GM19452 (cell line): ENCODE data around the gene SERPINA10.
"Not testable (repeated sequence)": the region's sequence is repeated elsewhere in the genome, so short reads cannot be mapped to it uniquely, and the experiment has no call there.

Experiments used
- ATAC-seq: cut with Tn5 transposase; IDR thresholded peaks from one replicate; pipeline ENCODE4 v1.9.1; 2021; ENCODE audit not compliant: unreplicated experiment

Gene SERPINA10

GRCh38 chr14:94313991-94314655, 21.1 kb upstream of the SERPINA10 start:
- ATAC-seq = no peak

DNA sequence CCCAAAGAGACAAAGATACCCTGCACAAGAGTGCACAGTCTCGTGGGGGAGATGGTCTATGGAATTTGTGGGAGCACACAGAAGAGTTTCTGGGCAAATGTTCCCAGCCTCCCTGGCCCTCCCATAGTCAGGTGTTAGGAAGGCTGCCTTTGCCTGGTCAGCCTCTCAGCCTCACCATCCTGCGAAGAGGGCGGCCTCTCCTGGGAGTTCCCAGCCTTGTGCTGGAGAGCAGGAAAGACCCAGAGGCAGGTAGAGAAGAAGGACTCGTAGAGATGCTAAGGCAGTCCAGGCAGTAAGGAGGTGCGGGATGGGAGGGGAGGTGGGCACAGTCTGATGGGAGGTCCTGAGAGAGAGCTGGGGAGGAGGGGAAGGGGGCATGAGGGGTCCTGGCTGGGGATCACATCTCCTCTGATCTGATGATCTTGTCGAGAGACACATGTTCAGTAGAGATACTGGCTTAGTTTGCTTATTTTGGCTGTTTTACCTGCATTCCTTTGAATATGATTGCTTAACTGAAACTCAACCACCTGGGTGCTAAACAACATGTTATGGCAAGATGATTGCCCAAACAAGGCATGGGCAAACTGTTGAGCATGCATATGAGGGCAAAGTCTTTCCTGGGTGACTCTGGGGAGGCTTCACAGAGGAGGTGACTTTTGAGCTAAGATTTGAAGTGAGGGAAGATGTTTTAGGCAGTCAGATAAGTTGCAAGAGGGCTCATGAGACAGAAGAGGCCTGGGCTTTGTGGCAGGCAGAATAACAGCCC, 19.6 kb upstream of the SERPINA10 start:
- no peak for ATAC-seq

- ATAC-seq = no peak
These were observed 17.2 kb upstream of the SERPINA10 start for GRCh38 chr14:94310248-94310647.

GRCh38 chr14:94309721-94310120, 16.7 kb upstream of the SERPINA10 start:
- ATAC-seq = no peak

DNA sequence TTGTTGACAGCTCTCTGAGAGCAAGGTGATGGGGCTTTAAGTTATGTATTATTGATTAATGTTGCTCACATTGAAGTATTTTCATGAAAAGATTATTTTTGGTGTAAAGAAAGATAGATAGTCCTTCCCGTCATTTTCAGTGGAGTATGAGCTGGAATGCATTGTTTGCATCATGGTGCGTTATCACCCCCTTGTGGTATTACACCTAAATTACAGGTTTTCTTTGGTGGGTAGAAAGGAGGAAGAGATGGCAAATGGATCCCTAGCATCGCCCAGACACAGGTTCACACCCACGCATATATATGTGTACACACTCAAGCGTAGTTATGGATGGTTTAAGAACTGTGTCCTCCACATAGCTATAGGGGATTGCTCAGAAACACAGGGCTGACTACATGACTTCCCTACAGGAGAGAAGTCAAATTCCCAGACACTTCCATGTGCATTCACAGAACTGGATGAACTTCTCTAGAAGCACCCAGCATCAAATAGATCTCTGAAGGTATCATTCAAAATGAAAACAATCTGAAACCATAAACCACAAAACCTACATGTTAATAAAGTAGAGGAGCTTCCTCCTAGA, 14.4 kb upstream of the SERPINA10 start:
- no peak for ATAC-seq

DNA sequence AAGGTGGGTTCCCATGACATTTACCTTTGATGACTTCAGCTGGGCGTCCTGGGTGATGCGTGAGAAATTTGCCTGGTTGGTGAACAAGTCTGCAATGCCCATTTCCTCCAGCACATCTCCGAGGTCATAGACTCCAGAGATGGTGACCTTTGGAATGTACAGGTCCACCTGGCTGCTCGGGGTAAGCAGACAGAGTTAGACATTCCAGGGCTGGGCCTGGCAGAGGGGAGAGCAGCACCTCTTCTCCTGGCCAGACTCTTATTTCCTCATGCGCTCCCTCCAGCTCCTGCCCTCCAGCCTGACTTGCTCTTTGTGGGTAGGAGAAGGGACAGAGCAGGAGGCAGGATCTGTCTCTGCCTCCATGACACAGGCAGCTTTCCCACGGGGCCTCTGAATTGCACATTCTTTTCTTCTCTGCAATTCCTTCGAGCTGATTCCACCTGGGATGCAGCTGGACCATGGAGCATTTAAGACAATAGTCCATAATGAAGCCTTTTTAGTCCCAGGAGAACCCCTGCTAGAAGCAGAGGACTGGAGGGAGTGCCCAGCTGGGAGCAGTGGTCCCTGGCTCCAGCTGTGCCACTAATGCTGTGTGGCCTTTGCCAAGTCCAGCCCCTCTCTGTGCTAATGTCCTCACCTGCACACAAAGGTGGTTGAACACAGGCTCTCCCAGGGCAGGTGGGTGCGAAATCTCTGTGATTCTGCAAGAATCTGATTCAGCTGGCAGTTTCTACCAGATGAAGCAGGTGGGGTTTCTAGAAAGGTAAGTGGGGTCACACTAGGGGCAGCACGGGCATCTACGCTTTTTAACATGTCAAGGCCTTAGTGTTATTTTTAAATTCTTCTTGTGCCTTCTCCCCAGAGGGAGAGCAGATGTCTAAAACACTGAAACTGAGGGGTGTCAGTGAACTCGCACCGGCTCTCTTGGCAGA, 13.2 kb upstream of the SERPINA10 start:
- ATAC-seq = no peak

- no peak for ATAC-seq
These were observed 12.6 kb upstream of the SERPINA10 start for GRCh38 chr14:94305620-94306019.

GRCh38 chr14:94304243-94304642, 11.2 kb upstream of the SERPINA10 start:
- no peak for ATAC-seq

DNA sequence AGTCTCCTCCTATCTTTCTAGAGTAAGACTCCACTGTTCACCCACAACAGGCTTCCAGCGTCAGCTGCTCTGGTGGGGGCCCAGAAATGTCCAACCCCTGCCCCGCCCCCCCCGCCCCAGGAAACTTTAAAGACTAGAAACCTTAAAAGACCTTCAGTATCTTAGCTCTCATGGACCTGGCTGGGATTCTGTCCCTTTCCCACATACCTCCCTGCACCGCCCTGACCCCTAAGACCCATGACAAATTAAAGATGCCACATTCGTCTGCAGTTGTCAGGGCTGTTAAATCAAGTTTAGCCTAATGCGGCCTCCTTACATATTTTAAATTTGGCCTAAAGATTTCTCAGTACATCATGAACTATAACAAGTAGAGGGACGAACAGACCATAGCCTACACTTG, 10.0 kb upstream of the SERPINA10 start:
- ATAC-seq = no peak

DNA sequence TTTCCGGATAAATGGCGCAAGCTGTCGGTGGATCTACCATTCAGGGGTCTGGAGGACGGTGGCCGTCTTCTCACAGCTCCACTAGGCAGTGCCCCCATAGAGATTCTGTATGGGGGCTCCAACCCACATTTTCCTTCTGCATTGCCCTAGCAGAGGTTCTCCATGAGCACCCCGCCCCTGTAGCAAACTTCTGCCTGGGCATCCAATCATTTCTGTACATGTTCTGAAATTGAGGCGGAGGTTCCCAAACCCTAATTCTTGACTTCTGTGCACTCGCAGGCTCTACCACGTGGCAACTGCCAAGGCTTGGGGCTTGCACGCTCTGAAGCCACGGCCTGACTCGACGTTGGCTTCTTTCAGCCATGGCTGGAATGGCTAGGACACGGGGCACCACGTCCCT, 5.1 kb upstream of the SERPINA10 start:
- ATAC-seq = no peak

DNA sequence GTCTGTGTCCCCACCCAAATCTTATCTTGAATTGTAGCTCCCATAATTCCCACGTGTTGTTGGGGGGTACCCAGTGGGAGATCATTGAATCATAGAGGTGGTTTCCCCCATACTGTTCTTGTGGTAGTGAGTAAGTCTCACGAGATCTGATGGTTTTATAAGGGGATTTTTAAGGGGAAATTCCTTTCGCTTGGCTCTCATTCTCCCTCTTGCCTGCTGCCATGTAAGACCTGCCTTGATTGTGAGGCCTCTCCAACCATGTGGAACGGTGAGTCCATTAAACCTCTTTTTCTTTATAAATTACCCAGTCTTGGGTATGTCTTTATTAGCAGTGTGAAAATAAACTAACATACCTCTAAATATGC, 3.1 kb upstream of the SERPINA10 start:
- not testable (repeated sequence) for ATAC-seq

DNA sequence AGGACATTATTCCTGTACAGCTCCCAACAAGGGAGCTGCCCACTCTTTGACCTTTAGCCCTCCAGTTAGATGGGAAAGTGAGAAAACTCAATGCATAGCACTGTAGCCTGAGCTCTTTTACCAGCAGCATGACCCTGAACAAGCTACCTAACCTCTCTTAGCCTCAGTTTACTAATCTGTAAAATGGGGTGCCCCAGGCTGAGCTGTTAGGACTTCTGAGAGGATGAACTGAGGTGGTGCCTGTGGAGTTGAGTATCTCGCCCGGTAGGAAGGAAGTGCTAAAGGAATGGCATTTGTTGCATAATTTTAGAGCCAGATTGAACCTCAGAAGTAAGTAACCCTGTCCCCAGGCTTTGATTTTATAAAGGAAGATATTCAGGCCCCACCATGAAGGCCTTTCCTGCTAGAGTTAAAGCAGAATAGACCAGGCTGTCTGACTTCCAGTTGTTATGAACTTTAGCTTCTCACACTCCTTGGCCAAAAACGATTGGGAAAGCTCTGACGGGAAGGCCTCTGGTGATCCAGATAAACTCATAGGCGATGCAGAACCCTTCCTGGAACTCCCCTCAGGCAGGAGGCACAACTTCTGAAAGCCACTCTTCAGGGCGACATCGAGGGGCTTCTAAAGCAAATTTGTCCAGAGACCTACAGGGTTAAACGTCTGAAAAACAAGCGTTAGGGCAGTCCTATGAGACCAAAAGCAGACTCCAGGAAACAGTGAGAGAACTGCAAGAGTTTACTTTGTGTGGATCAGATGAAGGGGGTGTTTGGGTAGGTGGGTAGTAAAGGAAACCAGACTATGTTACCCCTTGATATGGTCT, 2.5 kb upstream of the SERPINA10 start:
- no peak for ATAC-seq

GRCh38 chr14:94293578-94293924, 483 bp upstream of the SERPINA10 start:
- no peak for ATAC-seq

DNA sequence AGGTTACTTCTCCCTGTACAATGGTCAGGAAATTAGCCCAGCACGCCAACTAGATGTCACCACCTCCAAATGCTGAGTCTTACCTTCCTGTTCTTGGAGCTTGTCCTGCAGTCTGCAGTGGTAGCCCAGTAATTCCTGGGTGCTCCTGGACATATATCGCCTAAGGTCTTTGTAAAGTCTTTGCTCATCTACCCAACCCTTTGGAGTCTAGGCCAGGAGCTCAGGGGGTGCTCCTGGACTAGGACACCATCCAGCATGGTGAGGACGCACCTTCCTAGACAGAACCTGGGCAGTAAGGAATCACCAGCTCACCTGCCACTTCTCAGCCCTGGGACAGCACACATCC, 569 bp downstream of the SERPINA10 start:
- no peak for ATAC-seq

- ATAC-seq = no peak
These were observed 1.1 kb downstream of the SERPINA10 start for GRCh38 chr14:94291906-94292525.

DNA sequence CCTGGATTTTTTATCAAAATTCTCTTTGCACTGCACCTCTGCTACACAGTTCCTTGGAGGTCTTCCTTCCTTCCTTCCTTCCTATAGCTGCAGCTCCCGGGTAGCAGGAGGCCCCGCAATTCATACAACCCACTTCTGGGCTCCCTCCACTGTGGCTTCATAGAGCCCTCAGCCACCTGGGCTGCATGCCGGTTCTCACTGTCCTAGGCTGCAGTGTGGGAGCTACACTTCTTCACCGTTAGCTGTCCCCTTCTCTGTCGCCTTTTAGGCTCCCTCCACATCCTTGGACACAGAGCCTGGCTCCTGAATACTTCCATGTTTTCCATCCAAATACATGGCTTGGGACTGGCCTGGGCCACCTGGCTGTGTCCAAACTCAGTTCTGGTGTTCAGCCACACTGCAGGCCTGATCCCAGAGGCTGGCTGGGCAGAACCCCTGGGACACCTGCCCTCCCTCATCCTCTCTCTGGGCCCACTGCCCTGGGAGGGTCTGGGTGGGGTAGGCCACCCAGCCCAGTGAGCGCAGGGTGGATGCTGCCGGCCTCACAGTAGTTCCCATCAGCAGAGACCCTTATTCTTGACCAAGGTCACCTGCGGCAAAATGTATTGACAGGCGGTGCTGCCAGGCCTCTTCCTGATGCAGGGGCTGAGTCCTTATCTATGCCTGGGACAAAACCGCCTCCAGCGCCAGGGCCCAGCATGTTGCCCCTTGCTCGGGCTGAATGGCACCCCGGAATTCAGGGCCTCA, 1.7 kb downstream of the SERPINA10 start:
- ATAC-seq = no peak

DNA sequence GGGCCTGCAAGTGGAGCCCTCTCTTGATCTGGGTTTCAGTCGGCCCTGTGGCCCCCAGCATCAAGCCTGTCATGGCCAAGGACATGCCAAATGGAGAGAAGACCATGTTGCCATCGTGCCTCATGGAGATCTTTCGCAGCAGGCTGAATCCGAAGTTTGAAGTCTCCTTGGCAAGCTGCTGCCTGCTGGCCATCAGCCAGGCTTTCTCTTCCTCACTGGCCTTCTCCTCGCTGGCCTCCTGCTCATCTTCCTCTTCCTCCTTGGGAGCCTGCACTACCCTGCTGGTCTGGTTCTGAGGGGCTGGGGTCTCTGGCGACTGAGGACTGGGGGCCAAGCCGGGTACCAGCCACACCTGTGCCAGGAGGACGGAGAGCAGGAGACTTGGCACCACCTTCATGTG, 2.9 kb downstream of the SERPINA10 start:
- ATAC-seq = no peak

- no peak for ATAC-seq
These were observed 4.2 kb downstream of the SERPINA10 start for GRCh38 chr14:94288610-94289465.

DNA sequence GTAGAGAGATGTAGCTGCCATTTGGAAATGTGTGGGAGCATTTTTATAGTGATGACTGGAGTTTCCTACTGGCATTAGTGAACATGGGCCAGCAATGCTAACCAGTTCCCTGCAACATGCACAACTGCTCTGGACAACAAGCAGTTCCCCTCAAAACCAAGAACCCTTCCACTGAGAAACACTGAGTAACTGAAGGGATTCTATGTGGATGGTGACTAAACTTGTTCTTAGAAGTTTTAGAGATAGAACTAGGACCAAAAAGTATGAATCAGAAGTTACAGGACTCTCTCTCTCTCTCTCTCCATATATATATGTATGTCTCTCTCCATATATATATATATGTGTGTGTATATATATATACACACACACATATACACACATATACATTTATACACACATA, 7.9 kb downstream of the SERPINA10 start:
- no peak for ATAC-seq
